AG04449 (cell line): ENCODE results near the gene PIK3AP1.

Experiments
- CTCF ChIA-PET: fragments of 350-600 bp; formaldehyde crosslinking; extraction: SDS; loops from one replicate; lab custom pipeline; 2021; ENCODE audit warnings: antibody characterized with exemption; lab: Yijun Ruan, JAX
- POLR2A ChIA-PET: fragments of 400-600, 350-600 bp; formaldehyde crosslinking; extraction: SDS; loops from one replicate; lab custom pipeline; 2020; ENCODE audit warnings: antibody characterized with exemption, inconsistent platforms; lab: Yijun Ruan, JAX
- DNase-seq: peaks from one replicate; pipeline ENCODE4 v3.0.0-alpha.2; 2010; ENCODE audit warnings: low read depth, low spot score
- H3K4me3 ChIP-seq: 2 replicates; pipeline ENCODE4 v1.5.1; 2011; ENCODE audit warnings: low read depth, mild to moderate bottlenecking, control low read depth, low read length
- CTCF ChIP-seq: IDR thresholded peaks from one replicate; pipeline ENCODE4 v1.5.1; 2011; ENCODE audit warnings: mild to moderate bottlenecking, moderate library complexity, low read length, control low read depth, inconsistent platforms; ENCODE audit not compliant: insufficient read depth; ENCODE audit errors: missing control alignments

The PIK3AP1 gene

DNA sequence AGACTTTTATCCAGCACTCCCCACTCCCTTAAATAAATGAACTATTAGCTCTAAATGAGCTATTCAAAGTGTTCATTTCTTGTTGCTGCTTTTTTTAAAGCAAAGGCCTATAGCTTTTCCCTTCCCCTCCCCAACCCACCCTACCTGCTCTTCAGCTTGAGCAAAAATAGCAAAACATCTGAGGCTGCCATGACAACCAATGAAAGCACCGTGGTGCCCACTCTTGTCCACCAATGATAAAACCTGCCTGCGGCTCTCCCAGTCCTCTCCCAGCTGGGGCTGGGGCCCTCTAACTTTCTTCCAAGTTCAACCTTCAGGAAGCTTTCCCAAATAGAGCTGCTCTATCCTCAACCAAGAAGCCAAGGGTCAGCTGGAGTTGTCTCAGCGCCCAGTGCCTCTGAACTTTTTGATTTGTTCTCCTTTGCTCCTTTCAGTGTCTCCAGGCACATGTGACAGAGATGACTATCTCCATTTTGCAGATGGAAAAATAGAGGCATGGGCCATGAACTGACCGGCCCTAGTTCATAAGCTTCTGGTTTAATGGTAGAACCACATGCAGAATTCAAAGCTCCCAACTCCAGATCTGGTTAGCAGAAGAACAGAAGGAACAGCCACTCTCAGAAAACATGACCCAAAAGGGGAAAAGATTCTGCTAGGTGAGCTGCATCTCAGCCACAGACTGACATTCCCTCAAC, 47.7 kb downstream of the PIK3AP1 start:
- TF ChIP-seq CTCF, result no peak
- DNase-seq, result no peak
- no peak overlapping the region for H3K4me3 ChIP-seq
- CTCF ChIA-PET, result interaction anchor here (1.1 to 1.9 kb wide), 3 partner anchors 14 to 162 kb away, joined by 3 to 5 read pairs (median 3); no protein-coding TSS in a partner anchor
- POLR2A ChIA-PET, result no interaction called here

DNA sequence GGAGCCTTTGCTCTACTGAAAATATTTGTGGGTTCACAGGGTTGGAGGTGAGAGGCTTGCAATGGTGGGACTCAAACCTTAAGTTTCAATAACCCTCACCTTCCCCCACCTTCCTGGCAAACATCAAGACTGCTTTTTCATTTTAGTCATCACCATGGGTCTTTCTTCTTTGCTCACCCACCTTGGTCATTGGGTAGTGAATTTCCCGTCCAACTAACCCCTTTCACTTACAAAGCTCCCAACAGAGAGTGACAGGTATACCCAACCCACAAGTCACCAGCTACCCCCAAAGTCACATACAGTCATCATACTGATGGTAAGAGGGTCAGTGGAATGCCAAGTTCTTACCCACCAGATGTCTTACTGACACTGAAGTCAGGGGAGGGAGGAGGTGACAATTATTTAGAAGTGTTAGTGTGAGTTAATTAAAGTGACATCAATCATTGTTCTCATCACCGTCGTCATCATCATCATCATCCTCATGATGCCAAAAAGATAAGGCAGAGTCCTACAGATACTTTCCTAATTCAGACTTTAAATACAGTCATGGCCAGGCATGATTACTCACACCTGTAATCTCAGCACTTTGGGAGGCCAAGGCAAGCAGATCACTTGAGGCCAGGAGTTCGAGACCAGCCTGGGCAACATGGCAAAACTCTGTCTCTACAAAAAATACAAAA, 49.0 kb downstream of the PIK3AP1 start:
- ChIA-PET POLR2A (no interaction called here), CTCF (no interaction called here)
- DNase-seq, result no peak
- no peak for TF ChIP-seq CTCF
- no peak overlapping the region for H3K4me3 ChIP-seq

DNA sequence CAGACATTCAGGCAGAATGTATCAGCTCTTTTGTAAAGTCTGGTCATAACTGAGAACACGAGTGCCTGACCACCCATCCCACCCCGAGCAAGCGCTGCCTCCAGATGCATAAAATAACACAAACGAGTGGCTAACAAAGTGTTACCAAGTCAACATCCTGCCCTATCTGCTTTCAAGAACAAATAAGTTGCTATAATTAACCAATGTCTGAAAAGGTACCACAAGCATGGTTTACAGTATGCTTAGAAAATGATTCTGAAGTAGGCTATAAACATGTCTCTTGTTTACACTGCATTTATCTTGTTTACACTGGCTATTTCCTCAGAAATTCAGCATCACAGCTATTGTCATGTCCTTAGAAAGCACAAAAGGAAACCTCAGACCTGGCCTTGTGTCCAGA, 49.5 kb downstream of the PIK3AP1 start:
- CTCF ChIA-PET, result no interaction called here
- no peak overlapping the region for H3K4me3 ChIP-seq
- TF ChIP-seq CTCF, result no peak
- POLR2A ChIA-PET, result no interaction called here
- DNase-seq, result no peak

- H3K4me3 ChIP-seq, result no peak overlapping the region
- no peak for TF ChIP-seq CTCF
- POLR2A ChIA-PET, result no interaction called here
- no peak for DNase-seq
- CTCF ChIA-PET, result interaction anchor here (1.1 to 1.2 kb wide), 2 partner anchors 21 to 24 kb away, joined by 3 read pairs; no protein-coding TSS in a partner anchor
Observed at GRCh38 chr10:96667401-96667800, 52.9 kb downstream of the PIK3AP1 start.

DNA sequence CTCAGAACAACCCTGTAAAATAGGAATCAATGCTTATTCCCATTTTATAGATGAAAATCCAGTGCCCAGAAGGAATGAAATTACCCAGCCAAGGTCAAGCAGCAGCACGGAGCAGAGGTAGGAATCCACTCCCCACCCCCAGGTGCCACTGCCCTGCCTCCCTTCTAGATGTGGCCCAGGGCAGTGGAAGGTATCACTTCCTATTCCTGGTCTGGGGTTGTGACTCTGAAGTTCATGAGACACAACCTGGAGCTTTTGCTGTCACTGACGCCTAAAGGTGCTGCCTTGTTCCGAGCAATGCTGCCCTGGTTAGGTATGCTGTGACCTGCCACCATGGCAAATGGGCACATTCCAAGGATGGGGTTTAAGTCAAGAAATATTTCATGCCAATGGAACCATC, 53.6 kb downstream of the PIK3AP1 start:
- no peak for TF ChIP-seq CTCF
- CTCF ChIA-PET, result interaction anchor here (1.1 to 1.2 kb wide), 2 partner anchors 20 to 25 kb away, joined by 3 read pairs; no protein-coding TSS in a partner anchor
- POLR2A ChIA-PET, result no interaction called here
- H3K4me3 ChIP-seq, result no peak overlapping the region
- DNase-seq, result no peak

DNA sequence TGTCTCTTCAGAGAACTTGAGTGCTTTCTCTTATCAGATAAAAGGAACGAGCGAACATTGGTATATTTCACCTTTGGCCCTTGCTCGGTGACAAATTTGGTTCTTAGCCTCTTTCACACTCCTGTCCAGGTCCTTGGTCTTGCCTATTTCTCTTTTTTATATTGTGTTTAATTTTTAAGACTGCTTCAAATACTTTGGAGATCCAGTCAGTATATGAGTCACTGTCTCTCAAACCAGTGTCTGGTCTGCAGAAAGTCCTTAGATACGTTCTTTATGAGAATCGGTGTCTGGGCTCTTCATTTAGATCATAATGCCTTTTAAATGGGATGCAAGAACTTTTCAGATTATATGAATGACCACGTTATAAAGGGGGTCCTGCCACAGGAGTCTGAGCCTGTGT, 55.0 kb downstream of the PIK3AP1 start:
- no peak for TF ChIP-seq CTCF
- ChIA-PET POLR2A (no interaction called here), CTCF (interaction anchor here (1.4 kb wide), 1 partner anchor 56 kb away, joined by 3 read pairs; no protein-coding TSS in a partner anchor)
- H3K4me3 ChIP-seq, result no peak overlapping the region
- DNase-seq, result peak; percentile 16
